ENCODE results near the gene NCAPG2.

GRCh38 chr7:158733220-158733519 lies 28.6 kb upstream of the NCAPG2 start:
- TF ChIP-seq CTCF (conservative IDR thresholded peaks at IDR 0.05 in 1 of 2, IDR thresholded peaks at IDR 0.05 in 1 of 2; ENCODE audit: low read depth in 1 of 2, low read length in 2 of 2) = no peak
- TF ChIP-seq EZH2 (IDR thresholded peaks at IDR 0.05; ENCODE audit: low read length, missing control alignments) = no peak
